ENCODE data around the gene SNAPC4.

The SNAPC4 gene

GRCh38 chr9:136400038-136400834 lies at the start of gene SNAPC4:
Gene SNAPC4 (minus strand): TSS chr9:136400170. CDS start chr9:136398428, 1,742 bp downstream.
- H3K36me3 ChIP-seq (ENCODE audit: insufficient read depth, low read length), result peaks cover 21% of the 10 kb centered on the region
- H3K9me3 ChIP-seq (ENCODE audit: control insufficient read depth, insufficient read depth, low read length), result no peaks in the 10 kb centered on the region

GRCh38 chr9:136448655-136449054 lies 48.7 kb upstream of the SNAPC4 start:
- H3K9ac ChIP-seq (ENCODE audit: low read depth, low read length), result no peak overlapping the region
- no peaks in the 10 kb centered on the region for H3K4me1 ChIP-seq (ENCODE audit: insufficient read depth, low read length)
- peaks cover 46% of the 10 kb centered on the region for H3K36me3 ChIP-seq (ENCODE audit: insufficient read depth, low read length)
- no peaks in the 10 kb centered on the region for H3K9me3 ChIP-seq (ENCODE audit: control insufficient read depth, insufficient read depth, low read length)

More at GRCh38 chr9:136400038-136400834, at the start of gene SNAPC4:
- Histone ChIP-seq H3K9ac (ENCODE audit: low read depth, low read length) (peak within 1 kb of the TSS; percentile 77), H3K4me1 (ENCODE audit: insufficient read depth, low read length) (no peaks in the 10 kb centered on the region)

GRCh38 chr9:136447173-136447778 lies 47.3 kb upstream of the SNAPC4 start:
- peaks cover 45% of the 10 kb centered on the region for H3K36me3 ChIP-seq (ENCODE audit: insufficient read depth, low read length)
- no peaks in the 10 kb centered on the region for H3K4me1 ChIP-seq (ENCODE audit: insufficient read depth, low read length)
- no peak overlapping the region for H3K9ac ChIP-seq (ENCODE audit: low read depth, low read length)
- no peaks in the 10 kb centered on the region for H3K9me3 ChIP-seq (ENCODE audit: control insufficient read depth, insufficient read depth, low read length)

- no peaks in the 10 kb centered on the region for H3K9me3 ChIP-seq (ENCODE audit: control insufficient read depth, insufficient read depth, low read length)
- H3K4me1 ChIP-seq (ENCODE audit: insufficient read depth, low read length), result no peaks in the 10 kb centered on the region
- no peak overlapping the region for H3K9ac ChIP-seq (ENCODE audit: low read depth, low read length)
- H3K36me3 ChIP-seq (ENCODE audit: insufficient read depth, low read length), result peaks cover 45% of the 10 kb centered on the region
Observed at GRCh38 chr9:136445799-136446198, 45.8 kb upstream of the SNAPC4 start.

- no peak overlapping the region for H3K9ac ChIP-seq (ENCODE audit: low read depth, low read length)
- no peaks in the 10 kb centered on the region for H3K9me3 ChIP-seq (ENCODE audit: control insufficient read depth, insufficient read depth, low read length)
- H3K36me3 ChIP-seq (ENCODE audit: insufficient read depth, low read length), result peaks cover 39% of the 10 kb centered on the region
- no peaks in the 10 kb centered on the region for H3K4me1 ChIP-seq (ENCODE audit: insufficient read depth, low read length)
Observed at GRCh38 chr9:136444102-136444501, 44.1 kb upstream of the SNAPC4 start.

GRCh38 chr9:136443687-136444086 lies 43.7 kb upstream of the SNAPC4 start:
- Histone ChIP-seq H3K9ac (ENCODE audit: low read depth, low read length) (no peak overlapping the region), H3K36me3 (ENCODE audit: insufficient read depth, low read length) (peaks cover 39% of the 10 kb centered on the region), H3K4me1 (ENCODE audit: insufficient read depth, low read length) (no peaks in the 10 kb centered on the region), H3K9me3 (ENCODE audit: control insufficient read depth, insufficient read depth, low read length) (no peaks in the 10 kb centered on the region)

GRCh38 chr9:136443087-136443486 lies 43.1 kb upstream of the SNAPC4 start:
- no peaks in the 10 kb centered on the region for H3K4me1 ChIP-seq (ENCODE audit: insufficient read depth, low read length)

GRCh38 chr9:136442265-136442664 lies 42.3 kb upstream of the SNAPC4 start:
- H3K9me3 ChIP-seq (ENCODE audit: control insufficient read depth, insufficient read depth, low read length), result no peaks in the 10 kb centered on the region
- peaks cover 26% of the 10 kb centered on the region for H3K36me3 ChIP-seq (ENCODE audit: insufficient read depth, low read length)
- H3K4me1 ChIP-seq (ENCODE audit: insufficient read depth, low read length), result peaks cover 4% of the 10 kb centered on the region; the same call in 1 of the 2 replicates
- H3K9ac ChIP-seq (ENCODE audit: low read depth, low read length), result no peak overlapping the region

More at GRCh38 chr9:136443087-136443486, 43.1 kb upstream of the SNAPC4 start:
- Histone ChIP-seq H3K9ac (ENCODE audit: low read depth, low read length) (no peak overlapping the region), H3K9me3 (ENCODE audit: control insufficient read depth, insufficient read depth, low read length) (no peaks in the 10 kb centered on the region), H3K36me3 (ENCODE audit: insufficient read depth, low read length) (peaks cover 34% of the 10 kb centered on the region)

- peaks cover 26% of the 10 kb centered on the region for H3K36me3 ChIP-seq (ENCODE audit: insufficient read depth, low read length)
- H3K4me1 ChIP-seq (ENCODE audit: insufficient read depth, low read length), result peaks cover 4% of the 10 kb centered on the region; the same call in 1 of the 2 replicates
- no peak overlapping the region for H3K9ac ChIP-seq (ENCODE audit: low read depth, low read length)
- H3K9me3 ChIP-seq (ENCODE audit: control insufficient read depth, insufficient read depth, low read length), result no peaks in the 10 kb centered on the region
Observed at GRCh38 chr9:136441681-136442245, 41.8 kb upstream of the SNAPC4 start.

- Histone ChIP-seq H3K4me1 (ENCODE audit: insufficient read depth, low read length) (peaks cover 4% of the 10 kb centered on the region; the same call in 1 of the 2 replicates), H3K36me3 (ENCODE audit: insufficient read depth, low read length) (peaks cover 26% of the 10 kb centered on the region), H3K9ac (ENCODE audit: low read depth, low read length) (no peak overlapping the region), H3K9me3 (ENCODE audit: control insufficient read depth, insufficient read depth, low read length) (no peaks in the 10 kb centered on the region)
Observed at GRCh38 chr9:136441191-136441680, 41.3 kb upstream of the SNAPC4 start.

- Histone ChIP-seq H3K4me1 (ENCODE audit: insufficient read depth, low read length) (peaks cover 4% of the 10 kb centered on the region; the same call in 1 of the 2 replicates), H3K9me3 (ENCODE audit: control insufficient read depth, insufficient read depth, low read length) (no peaks in the 10 kb centered on the region), H3K36me3 (ENCODE audit: insufficient read depth, low read length) (peaks cover 16% of the 10 kb centered on the region), H3K9ac (ENCODE audit: low read depth, low read length) (peak within 1 kb of the TSS; percentile 85)
Observed at GRCh38 chr9:136439481-136440408, 39.8 kb upstream of the SNAPC4 start, which contains the start of gene INPP5E. Gene INPP5E (minus strand): TSS chr9:136439845. CDS start chr9:136439419, 426 bp downstream.

GRCh38 chr9:136438548-136439480 lies 38.8 kb upstream of the SNAPC4 start:
- Histone ChIP-seq H3K9me3 (ENCODE audit: control insufficient read depth, insufficient read depth, low read length) (no peaks in the 10 kb centered on the region), H3K4me1 (ENCODE audit: insufficient read depth, low read length) (peaks cover 4% of the 10 kb centered on the region; the same call in 1 of the 2 replicates), H3K9ac (ENCODE audit: low read depth, low read length) (peak overlapping the region; percentile 85), H3K36me3 (ENCODE audit: insufficient read depth, low read length) (peaks cover 7% of the 10 kb centered on the region; the same call in 1 of the 2 replicates)

Measured in ES-I3 (cell line).